ENCODE results near the gene ADAMTS17.

The ADAMTS17 gene

DNA sequence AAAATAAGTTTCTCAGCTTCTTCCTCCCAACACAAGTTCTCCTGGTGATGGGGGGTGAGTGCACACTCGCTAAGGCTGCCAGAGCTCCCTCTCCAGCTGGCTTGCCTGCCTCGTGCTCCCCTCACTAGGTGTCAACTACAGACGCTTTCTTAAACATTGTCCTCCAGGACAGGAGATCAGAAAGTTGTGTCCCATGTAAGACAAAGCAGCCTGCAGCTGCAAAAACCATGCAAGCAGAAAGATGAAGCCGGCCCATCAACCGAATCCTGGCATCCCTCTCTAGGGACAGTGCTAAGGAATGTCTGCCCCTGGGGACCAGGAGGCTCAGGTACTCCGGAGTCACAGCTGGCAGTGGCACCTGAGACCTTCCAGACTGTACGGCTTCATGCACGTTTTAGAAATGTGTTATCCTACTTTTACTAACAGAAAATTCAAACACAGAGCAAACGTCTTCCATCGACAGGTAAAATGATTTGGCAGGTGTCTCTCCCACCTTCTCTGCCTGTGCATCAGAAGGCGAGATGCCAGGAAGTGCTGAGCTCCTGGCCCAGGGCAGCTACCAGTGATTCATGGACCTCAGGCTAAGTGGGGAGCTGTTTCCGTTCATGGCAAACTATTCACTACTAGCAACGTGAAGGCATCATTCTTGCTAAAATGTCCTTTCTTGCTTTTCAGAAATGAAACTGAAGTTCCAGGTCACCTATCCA, 246.1 kb downstream of the ADAMTS17 start:
- Histone ChIP-seq H3K4me1 (ENCODE audit: control insufficient read depth, low read length) (no peaks in the 10 kb centered on the region), H3K79me2 (ENCODE audit: control insufficient read depth, low read length) (no peaks in the 10 kb centered on the region), H3K36me3 (ENCODE audit: control insufficient read depth, low read length) (no peaks in the 10 kb centered on the region), H3K9me3 (ENCODE audit: control insufficient read depth, insufficient read depth, low read length) (no peaks in the 10 kb centered on the region), H3K9me2 (replicated peaks; ENCODE audit: control insufficient read depth, low read length) (no peaks in the 10 kb centered on the region), H3K4me2 (ENCODE audit: low read length) (no peak overlapping the region), H3F3A (ENCODE audit: control insufficient read depth, insufficient read depth) (no peaks in the 10 kb centered on the region), H3K4me3 (ENCODE audit: low read length) (no peak overlapping the region), H3K27ac (ENCODE audit: low read depth, low read length) (no peak overlapping the region), H3K27me3 (ENCODE audit: control insufficient read depth, low read length) (no peaks in the 10 kb centered on the region), H4K20me1 (ENCODE audit: control insufficient read depth, insufficient read depth, low read depth, low read length) (no peaks in the 10 kb centered on the region)
- TF ChIP-seq, protein P1, sequence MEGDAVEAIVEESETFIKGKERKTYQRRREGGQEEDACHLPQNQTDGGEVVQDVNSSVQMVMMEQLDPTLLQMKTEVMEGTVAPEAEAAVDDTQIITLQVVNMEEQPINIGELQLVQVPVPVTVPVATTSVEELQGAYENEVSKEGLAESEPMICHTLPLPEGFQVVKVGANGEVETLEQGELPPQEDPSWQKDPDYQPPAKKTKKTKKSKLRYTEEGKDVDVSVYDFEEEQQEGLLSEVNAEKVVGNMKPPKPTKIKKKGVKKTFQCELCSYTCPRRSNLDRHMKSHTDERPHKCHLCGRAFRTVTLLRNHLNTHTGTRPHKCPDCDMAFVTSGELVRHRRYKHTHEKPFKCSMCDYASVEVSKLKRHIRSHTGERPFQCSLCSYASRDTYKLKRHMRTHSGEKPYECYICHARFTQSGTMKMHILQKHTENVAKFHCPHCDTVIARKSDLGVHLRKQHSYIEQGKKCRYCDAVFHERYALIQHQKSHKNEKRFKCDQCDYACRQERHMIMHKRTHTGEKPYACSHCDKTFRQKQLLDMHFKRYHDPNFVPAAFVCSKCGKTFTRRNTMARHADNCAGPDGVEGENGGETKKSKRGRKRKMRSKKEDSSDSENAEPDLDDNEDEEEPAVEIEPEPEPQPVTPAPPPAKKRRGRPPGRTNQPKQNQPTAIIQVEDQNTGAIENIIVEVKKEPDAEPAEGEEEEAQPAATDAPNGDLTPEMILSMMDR (IDR thresholded peaks at IDR 0.05; ENCODE audit: low read depth, low read length, poor library complexity, severe bottlenecking) = no peak
- TF ChIP-seq EZH2phosphoT487 (IDR thresholded peaks at IDR 0.05; ENCODE audit: borderline replicate concordance, low read length) = no peak

DNA sequence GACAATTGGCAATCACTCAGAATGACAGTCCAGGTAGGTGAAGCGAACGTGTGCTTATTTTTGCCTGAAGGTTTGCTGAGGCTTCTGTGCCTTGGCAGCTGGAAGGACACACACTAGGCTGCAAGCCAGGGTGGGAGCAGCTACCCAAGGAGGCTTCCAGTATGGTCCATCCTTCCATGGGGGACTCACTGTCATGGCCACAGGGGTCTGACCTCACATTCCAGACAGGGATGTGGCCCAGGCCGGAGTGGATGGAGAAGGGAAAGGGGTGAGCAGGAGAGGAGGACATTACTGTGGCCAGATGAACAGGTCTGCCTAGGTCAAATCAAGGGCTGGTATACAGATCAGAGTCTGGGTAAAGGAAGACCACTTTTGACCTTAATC, 247.7 kb downstream of the ADAMTS17 start:
- Histone ChIP-seq H3K4me1 (ENCODE audit: control insufficient read depth, low read length) (no peaks in the 10 kb centered on the region), H3K27me3 (ENCODE audit: control insufficient read depth, low read length) (no peaks in the 10 kb centered on the region), H3K36me3 (ENCODE audit: control insufficient read depth, low read length) (no peaks in the 10 kb centered on the region), H3F3A (ENCODE audit: control insufficient read depth, insufficient read depth) (no peaks in the 10 kb centered on the region), H3K27ac (ENCODE audit: low read depth, low read length) (no peak overlapping the region), H3K79me2 (ENCODE audit: control insufficient read depth, low read length) (no peaks in the 10 kb centered on the region), H3K4me2 (ENCODE audit: low read length) (no peak overlapping the region), H4K20me1 (ENCODE audit: control insufficient read depth, insufficient read depth, low read depth, low read length) (no peaks in the 10 kb centered on the region), H3K9me3 (ENCODE audit: control insufficient read depth, insufficient read depth, low read length) (no peaks in the 10 kb centered on the region), H3K4me3 (ENCODE audit: low read length) (no peak overlapping the region), H3K9me2 (replicated peaks; ENCODE audit: control insufficient read depth, low read length) (no peaks in the 10 kb centered on the region)
- TF ChIP-seq EZH2phosphoT487 (IDR thresholded peaks at IDR 0.05; ENCODE audit: borderline replicate concordance, low read length) = no peak

DNA sequence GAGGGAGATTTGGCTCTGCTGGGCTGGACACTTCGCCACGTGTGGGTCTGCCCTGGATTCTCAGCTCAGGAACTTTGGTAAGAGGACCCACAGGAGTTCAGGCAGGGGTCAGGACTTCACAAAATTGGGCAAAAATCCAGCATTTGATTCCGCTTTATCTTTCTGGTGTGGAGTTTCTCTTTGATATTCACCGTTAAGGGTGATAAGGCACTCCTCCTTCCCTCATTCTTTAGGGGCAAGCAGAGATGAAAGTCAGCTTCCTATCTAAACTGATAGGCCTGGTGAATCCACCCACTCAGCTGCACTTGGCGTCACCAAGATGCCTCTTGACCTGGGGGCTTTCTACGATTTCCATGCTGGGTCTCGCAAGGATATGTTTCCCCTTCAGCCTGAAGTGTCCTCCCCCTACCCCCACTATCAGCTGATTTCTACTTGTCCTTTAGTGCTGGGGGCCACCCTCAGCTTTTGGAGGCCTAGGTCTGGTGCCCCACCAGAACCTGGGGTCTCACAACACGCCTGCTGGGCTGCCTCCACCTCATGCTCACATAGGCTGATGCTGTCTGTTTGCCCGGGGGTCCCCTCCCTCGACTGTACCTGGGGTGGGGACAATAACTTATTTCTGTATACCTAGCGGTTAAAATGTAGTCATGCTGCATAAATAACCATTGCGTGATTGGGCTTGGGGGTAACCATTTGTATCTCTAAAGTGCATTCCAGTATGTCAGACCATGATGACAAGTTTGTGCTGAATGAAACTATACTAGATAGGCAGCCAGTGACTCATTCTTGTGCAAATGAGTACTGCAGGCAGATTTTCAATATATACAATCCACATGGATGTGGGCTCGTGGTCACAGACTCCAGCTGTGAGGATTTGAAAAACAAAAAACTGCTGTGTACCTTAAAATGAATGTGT, 248.3 kb downstream of the ADAMTS17 start:
- Histone ChIP-seq H3K36me3 (ENCODE audit: control insufficient read depth, low read length) (no peaks in the 10 kb centered on the region), H3K27ac (ENCODE audit: low read depth, low read length) (no peak overlapping the region), H3F3A (ENCODE audit: control insufficient read depth, insufficient read depth) (no peaks in the 10 kb centered on the region), H3K4me2 (ENCODE audit: low read length) (no peak overlapping the region), H3K4me3 (ENCODE audit: low read length) (no peak overlapping the region), H3K27me3 (ENCODE audit: control insufficient read depth, low read length) (no peaks in the 10 kb centered on the region), H3K4me1 (ENCODE audit: control insufficient read depth, low read length) (no peaks in the 10 kb centered on the region), H3K9me2 (replicated peaks; ENCODE audit: control insufficient read depth, low read length) (no peaks in the 10 kb centered on the region), H3K79me2 (ENCODE audit: control insufficient read depth, low read length) (no peaks in the 10 kb centered on the region), H4K20me1 (ENCODE audit: control insufficient read depth, insufficient read depth, low read depth, low read length) (no peaks in the 10 kb centered on the region), H3K9me3 (ENCODE audit: control insufficient read depth, insufficient read depth, low read length) (no peaks in the 10 kb centered on the region)
- TF ChIP-seq EZH2phosphoT487 (IDR thresholded peaks at IDR 0.05; ENCODE audit: borderline replicate concordance, low read length) = no peak
- TF ChIP-seq, protein P1 (IDR thresholded peaks at IDR 0.05; ENCODE audit: low read depth, low read length, poor library complexity, severe bottlenecking) = no peak

DNA sequence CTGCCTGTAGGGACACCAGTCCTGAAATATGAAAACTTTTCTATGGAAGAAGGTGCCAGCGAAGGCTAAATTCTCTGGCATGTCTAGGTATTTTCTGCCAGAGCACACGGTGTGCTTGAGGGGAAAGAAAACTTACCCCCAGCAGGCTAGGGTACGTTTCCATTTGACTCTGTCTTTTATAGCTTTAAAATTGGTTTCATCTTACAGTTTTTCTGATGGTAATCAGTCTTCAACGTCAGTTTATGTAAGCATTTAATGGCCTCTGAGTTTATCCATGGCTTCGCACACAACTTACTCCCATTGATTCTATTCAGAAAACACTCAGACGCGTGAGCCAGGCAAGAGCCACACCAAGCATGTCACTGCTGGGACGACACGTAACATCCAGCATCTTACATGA, 249.7 kb downstream of the ADAMTS17 start:
- H3K4me3 ChIP-seq (ENCODE audit: low read length) = no peak overlapping the region
- H3K79me2 ChIP-seq (ENCODE audit: control insufficient read depth, low read length) = no peaks in the 10 kb centered on the region
- no peak overlapping the region for H3K27ac ChIP-seq (ENCODE audit: low read depth, low read length)
- H3K4me2 ChIP-seq (ENCODE audit: low read length) = no peak overlapping the region
- H3K9me2 ChIP-seq (replicated peaks; ENCODE audit: control insufficient read depth, low read length) = no peaks in the 10 kb centered on the region
- no peaks in the 10 kb centered on the region for H3K27me3 ChIP-seq (ENCODE audit: control insufficient read depth, low read length)
- no peaks in the 10 kb centered on the region for H3K36me3 ChIP-seq (ENCODE audit: control insufficient read depth, low read length)
- H3K9me3 ChIP-seq (ENCODE audit: control insufficient read depth, insufficient read depth, low read length) = no peaks in the 10 kb centered on the region
- TF ChIP-seq EZH2phosphoT487 (IDR thresholded peaks at IDR 0.05; ENCODE audit: borderline replicate concordance, low read length) = no peak
- TF ChIP-seq, protein P1 (IDR thresholded peaks at IDR 0.05; ENCODE audit: low read depth, low read length, poor library complexity, severe bottlenecking) = no peak
- no peaks in the 10 kb centered on the region for H3K4me1 ChIP-seq (ENCODE audit: control insufficient read depth, low read length)
- no peaks in the 10 kb centered on the region for H3F3A ChIP-seq (ENCODE audit: control insufficient read depth, insufficient read depth)
- H4K20me1 ChIP-seq (ENCODE audit: control insufficient read depth, insufficient read depth, low read depth, low read length) = no peaks in the 10 kb centered on the region

Data from DOHH2 (cell line).